Measurements from ENCODE around the gene CACNA1I. TPM values are rescaled to one million over a fixed set of nuclear protein-coding genes. Genes with fewer than 3 reads are reported as not detected.

CACNA1I gene
- total and polyA plus RNA-seq, 2 donors (not counting 1 experiment from before 2014, with no cell fraction given) = 0.07 to 0.25 TPM

GRCh38 chr22:39603345-39603744, 32.8 kb downstream of the CACNA1I start:
- peaks cover 13 to 19% of the 10 kb centered on the region in 2 donors for H3K4me1 ChIP-seq (ENCODE audit: control insufficient read depth in 2 of 2, insufficient read depth in 2 of 2, low read length in 2 of 2)
- no peak overlapping the region for H3K4me3 ChIP-seq (ENCODE audit: control extremely low read depth in 1 of 5, extremely low read depth in 1 of 5, insufficient read depth in 1 of 5, low read depth in 2 of 5, low read length in 4 of 5)
- Mint-ChIP-seq H3K27me3 (peaks cover 32% of the 10 kb centered on the region), H3K27ac (peak overlapping the region; percentile 42), H3K9me3 (ENCODE audit: insufficient read depth) (peaks cover 4% of the 10 kb centered on the region), H3K4me1 (peaks cover 28% of the 10 kb centered on the region), H3K4me3 (no peak overlapping the region)
- no peaks in the 10 kb centered on the region for H3K36me3 ChIP-seq (replicated peaks in 1 of 2; ENCODE audit: control extremely low read depth in 1 of 2, control insufficient read depth in 1 of 2, extremely low read depth in 1 of 2, insufficient read depth in 2 of 2, low read length in 1 of 2)
- no peak overlapping the region for H3K4me2 ChIP-seq (replicated peaks; ENCODE audit: low read depth, low read length, poor library complexity, severe bottlenecking)
- TF ChIP-seq CTCF (IDR thresholded peaks at IDR 0.05) (no peak), EZH2 (IDR thresholded peaks at IDR 0.05; ENCODE audit: borderline replicate concordance, insufficient read depth, low read depth, low read length, poor library complexity, severe bottlenecking) (no peak)
- no peak for DNase-seq
- WGBS (ENCODE audit: insufficient coverage) = no CpG with 5 or more reads among the region's 3 CpGs
- no peak overlapping the region for H3K9ac ChIP-seq (ENCODE audit: low read length)
- H3K79me2 ChIP-seq (ENCODE audit: control insufficient read depth, insufficient read depth, low read length) = no peaks in the 10 kb centered on the region
- intact Hi-C loops (cut with micrococcal nuclease) = no loop called here
- peaks cover 0 to 12% (median 2%) of the 10 kb centered on the region in 3 donors for H3K9me3 ChIP-seq (ENCODE audit: control extremely low read depth in 1 of 3, control insufficient read depth in 2 of 3, insufficient read depth in 1 of 3, low read length in 2 of 3)
- ChIA-PET CTCF (no interaction called here), POLR2A (no interaction called here)
- H3K27ac ChIP-seq (ENCODE audit: low read length in 2 of 2) = no peak overlapping the region
- peaks cover 0 to 26% (median 5%) of the 10 kb centered on the region in 4 experiments for H3K27me3 ChIP-seq (replicated peaks in 1 of 4; ENCODE audit: control extremely low read depth in 1 of 4, control insufficient read depth in 3 of 4, insufficient read depth in 4 of 4, low read length in 3 of 4)
- H4K20me1 ChIP-seq (ENCODE audit: control insufficient read depth, insufficient read depth, low read length, poor library complexity, severe bottlenecking) = no peaks in the 10 kb centered on the region
- H2AFZ ChIP-seq (ENCODE audit: insufficient read depth, low read depth, low read length, poor library complexity, severe bottlenecking) = no peak overlapping the region
- ATAC-seq (ENCODE audit: low read depth) = no peak

GRCh38 chr22:39610246-39610645, 39.7 kb downstream of the CACNA1I start:
- Mint-ChIP-seq H3K27ac (no peak overlapping the region), H3K4me3 (no peak overlapping the region), H3K4me1 (peaks cover 1% of the 10 kb centered on the region), H3K9me3 (ENCODE audit: insufficient read depth) (peaks cover 5% of the 10 kb centered on the region), H3K27me3 (peaks cover 39% of the 10 kb centered on the region)
- Histone ChIP-seq H3K9ac (ENCODE audit: low read length) (no peak overlapping the region), H3K4me3 (ENCODE audit: control extremely low read depth in 1 of 5, extremely low read depth in 1 of 5, insufficient read depth in 1 of 5, low read depth in 2 of 5, low read length in 4 of 5) (no peak overlapping the region), H2AFZ (ENCODE audit: insufficient read depth, low read depth, low read length, poor library complexity, severe bottlenecking) (no peak overlapping the region), H3K27ac (ENCODE audit: low read length in 2 of 2) (no peak overlapping the region), H3K27me3 (replicated peaks in 1 of 4; ENCODE audit: control extremely low read depth in 1 of 4, control insufficient read depth in 3 of 4, insufficient read depth in 4 of 4, low read length in 3 of 4) (peaks cover 0 to 48% (median 0%) of the 10 kb centered on the region in 4 experiments), H3K36me3 (replicated peaks in 1 of 2; ENCODE audit: control extremely low read depth in 1 of 2, control insufficient read depth in 1 of 2, extremely low read depth in 1 of 2, insufficient read depth in 2 of 2, low read length in 1 of 2) (no peaks in the 10 kb centered on the region), H3K4me2 (replicated peaks; ENCODE audit: low read depth, low read length, poor library complexity, severe bottlenecking) (no peak overlapping the region), H3K9me3 (ENCODE audit: control extremely low read depth in 1 of 3, control insufficient read depth in 2 of 3, insufficient read depth in 1 of 3, low read length in 2 of 3) (peaks cover 0 to 11% (median 6%) of the 10 kb centered on the region in 3 donors), H3K79me2 (ENCODE audit: control insufficient read depth, insufficient read depth, low read length) (no peaks in the 10 kb centered on the region), H4K20me1 (ENCODE audit: control insufficient read depth, insufficient read depth, low read length, poor library complexity, severe bottlenecking) (no peaks in the 10 kb centered on the region), H3K4me1 (ENCODE audit: control insufficient read depth in 2 of 2, insufficient read depth in 2 of 2, low read length in 2 of 2) (no peaks in the 10 kb centered on the region)
- TF ChIP-seq CTCF (IDR thresholded peaks at IDR 0.05) (no peak), EZH2 (IDR thresholded peaks at IDR 0.05; ENCODE audit: borderline replicate concordance, insufficient read depth, low read depth, low read length, poor library complexity, severe bottlenecking) (no peak)
- DNase-seq = no peak
- intact Hi-C loops (cut with micrococcal nuclease) = no loop called here
- ChIA-PET CTCF (no interaction called here), POLR2A (no interaction called here)
- ATAC-seq (ENCODE audit: low read depth) = no peak
- 61% methylated on average over 7 of the region's 8 CpGs for WGBS (ENCODE audit: insufficient coverage)

Data from B cell (primary cell).